Measurements from ENCODE around the gene RAPGEF3.

RAPGEF3 gene

GRCh38 chr12:47766502-47767215 is 8.0 kb upstream of the RAPGEF3 start:
- 58% methylated on average over 3 of the region's 5 CpGs for WGBS

GRCh38 chr12:47763481-47764346 is 5.0 kb upstream of the RAPGEF3 start:
- Histone ChIP-seq H3K27me3 (ENCODE audit: control insufficient read depth in 1 of 2, insufficient read depth in 1 of 2, low read length in 2 of 2) (no peaks in the 10 kb centered on the region), H4K91ac (ENCODE audit: low read length) (no peak overlapping the region), H2BK12ac (ENCODE audit: low read length in 2 of 2) (no peak overlapping the region), H2BK5ac (ENCODE audit: low read depth, low read length, poor library complexity, severe bottlenecking) (peak overlapping the region; percentile 74), H3K4ac (ENCODE audit: low read depth in 1 of 2, low read length in 2 of 2) (no peak overlapping the region), H3K23ac (ENCODE audit: low read length in 2 of 2) (no peak overlapping the region), H2BK120ac (ENCODE audit: low read depth, low read length) (no peak overlapping the region), H3K4me3 (ENCODE audit: insufficient read depth in 1 of 2, low read depth in 1 of 2, low read length in 2 of 2) (no peak overlapping the region), H3K36me3 (ENCODE audit: control insufficient read depth in 1 of 2, insufficient read depth in 2 of 2, low read depth in 1 of 2, low read length in 2 of 2) (no peaks in the 10 kb centered on the region), H3K27ac (ENCODE audit: low read length, poor library complexity, severe bottlenecking) (peak overlapping the region; percentile 93), H3K4me2 (ENCODE audit: low read length, poor library complexity, severe bottlenecking) (no peak overlapping the region), H3K4me1 (ENCODE audit: control insufficient read depth, insufficient read depth, low read depth, low read length) (peaks cover 50% of the 10 kb centered on the region), H3K14ac (ENCODE audit: low read length in 2 of 2) (peak overlapping the region in 1 of 2 experiments; percentile 11), H3K9me3 (ENCODE audit: control insufficient read depth, low read length) (no peaks in the 10 kb centered on the region), H4K8ac (ENCODE audit: low read length) (no peak overlapping the region), H3K9ac (ENCODE audit: low read length) (no peak overlapping the region), H2BK15ac (ENCODE audit: low read depth, poor library complexity, severe bottlenecking) (no peak overlapping the region), H3K18ac (ENCODE audit: low read depth in 1 of 2, low read length in 2 of 2) (peak overlapping the region in 1 of 2 experiments; percentile 46), H3K79me1 (replicated peaks; ENCODE audit: low read length, poor library complexity, severe bottlenecking) (no peaks in the 10 kb centered on the region), H2AFZ (ENCODE audit: low read depth, low read length) (no peak overlapping the region), H2AK5ac (ENCODE audit: low read length, severe bottlenecking) (peak overlapping the region; percentile 99)
- DNase-seq: no peak
- 94% methylated on average over 7 of the region's 8 CpGs for WGBS

More at GRCh38 chr12:47766502-47767215, 8.0 kb upstream of the RAPGEF3 start:
- H3K4me2 ChIP-seq (ENCODE audit: low read length, poor library complexity, severe bottlenecking): no peak overlapping the region
- no peak overlapping the region for H2BK15ac ChIP-seq (ENCODE audit: low read depth, poor library complexity, severe bottlenecking)
- no peaks in the 10 kb centered on the region for H3K79me1 ChIP-seq (replicated peaks; ENCODE audit: low read length, poor library complexity, severe bottlenecking)
- DNase-seq: no peak
- H3K4me3 ChIP-seq (ENCODE audit: insufficient read depth in 1 of 2, low read depth in 1 of 2, low read length in 2 of 2): no peak overlapping the region
- H3K14ac ChIP-seq (ENCODE audit: low read length in 2 of 2): peak overlapping the region in 1 of 2 experiments; percentile 5
- H3K23ac ChIP-seq (ENCODE audit: low read length in 2 of 2): no peak overlapping the region
- H3K9ac ChIP-seq (ENCODE audit: low read length): no peak overlapping the region
- H2BK12ac ChIP-seq (ENCODE audit: low read length in 2 of 2): no peak overlapping the region
- no peak overlapping the region for H3K18ac ChIP-seq (ENCODE audit: low read depth in 1 of 2, low read length in 2 of 2)
- H2BK120ac ChIP-seq (ENCODE audit: low read depth, low read length): no peak overlapping the region
- H4K8ac ChIP-seq (ENCODE audit: low read length): no peak overlapping the region
- H3K4ac ChIP-seq (ENCODE audit: low read depth in 1 of 2, low read length in 2 of 2): no peak overlapping the region
- peak overlapping the region; percentile 77 for H2AK5ac ChIP-seq (ENCODE audit: low read length, severe bottlenecking)
- no peak overlapping the region for H2AFZ ChIP-seq (ENCODE audit: low read depth, low read length)
- no peak overlapping the region for H3K27ac ChIP-seq (ENCODE audit: low read length, poor library complexity, severe bottlenecking)
- H3K4me1 ChIP-seq (ENCODE audit: control insufficient read depth, insufficient read depth, low read depth, low read length): peaks cover 46% of the 10 kb centered on the region
- H3K36me3 ChIP-seq (ENCODE audit: control insufficient read depth in 1 of 2, insufficient read depth in 2 of 2, low read depth in 1 of 2, low read length in 2 of 2): no peaks in the 10 kb centered on the region
- no peaks in the 10 kb centered on the region for H3K9me3 ChIP-seq (ENCODE audit: control insufficient read depth, low read length)
- no peak overlapping the region for H2BK5ac ChIP-seq (ENCODE audit: low read depth, low read length, poor library complexity, severe bottlenecking)
- H4K91ac ChIP-seq (ENCODE audit: low read length): no peak overlapping the region
- no peaks in the 10 kb centered on the region for H3K27me3 ChIP-seq (ENCODE audit: control insufficient read depth in 1 of 2, insufficient read depth in 1 of 2, low read length in 2 of 2)

- Histone ChIP-seq H3K79me1 (replicated peaks; ENCODE audit: low read length, poor library complexity, severe bottlenecking) (peaks cover 2% of the 10 kb centered on the region), H3K14ac (ENCODE audit: low read length in 2 of 2) (no peak overlapping the region), H3K4me2 (ENCODE audit: low read length, poor library complexity, severe bottlenecking) (no peak overlapping the region), H3K27me3 (ENCODE audit: control insufficient read depth in 1 of 2, insufficient read depth in 1 of 2, low read length in 2 of 2) (no peaks in the 10 kb centered on the region), H2BK12ac (ENCODE audit: low read length in 2 of 2) (no peak overlapping the region), H3K36me3 (ENCODE audit: control insufficient read depth in 1 of 2, insufficient read depth in 2 of 2, low read depth in 1 of 2, low read length in 2 of 2) (no peaks in the 10 kb centered on the region), H3K18ac (ENCODE audit: low read depth in 1 of 2, low read length in 2 of 2) (no peak overlapping the region), H2BK120ac (ENCODE audit: low read depth, low read length) (no peak overlapping the region), H2BK5ac (ENCODE audit: low read depth, low read length, poor library complexity, severe bottlenecking) (peak overlapping the region; percentile 74), H3K4me3 (ENCODE audit: insufficient read depth in 1 of 2, low read depth in 1 of 2, low read length in 2 of 2) (no peak overlapping the region), H3K27ac (ENCODE audit: low read length, poor library complexity, severe bottlenecking) (peak overlapping the region; percentile 93), H2AFZ (ENCODE audit: low read depth, low read length) (no peak overlapping the region), H3K23ac (ENCODE audit: low read length in 2 of 2) (no peak overlapping the region), H3K9me3 (ENCODE audit: control insufficient read depth, low read length) (no peaks in the 10 kb centered on the region), H2AK5ac (ENCODE audit: low read length, severe bottlenecking) (peak overlapping the region; percentile 97), H4K8ac (ENCODE audit: low read length) (no peak overlapping the region), H3K4me1 (ENCODE audit: control insufficient read depth, insufficient read depth, low read depth, low read length) (peaks cover 51% of the 10 kb centered on the region), H3K4ac (ENCODE audit: low read depth in 1 of 2, low read length in 2 of 2) (no peak overlapping the region), H2BK15ac (ENCODE audit: low read depth, poor library complexity, severe bottlenecking) (no peak overlapping the region), H4K91ac (ENCODE audit: low read length) (no peak overlapping the region), H3K9ac (ENCODE audit: low read length) (no peak overlapping the region)
- no peak for DNase-seq
- 83% methylated on average over 3 of the region's 3 CpGs for WGBS
These were observed 4.3 kb upstream of the RAPGEF3 start for GRCh38 chr12:47762850-47763465.

GRCh38 chr12:47758584-47758833 is 171 bp downstream of the RAPGEF3 start:
- Histone ChIP-seq H3K4me1 (ENCODE audit: control insufficient read depth, insufficient read depth, low read depth, low read length) (peaks cover 53% of the 10 kb centered on the region), H2BK12ac (ENCODE audit: low read length in 2 of 2) (peak overlapping the region; percentile 18 to 65), H3K4me2 (ENCODE audit: low read length, poor library complexity, severe bottlenecking) (peak overlapping the region; percentile 92), H2AFZ (ENCODE audit: low read depth, low read length) (no peak overlapping the region), H3K9me3 (ENCODE audit: control insufficient read depth, low read length) (no peaks in the 10 kb centered on the region), H3K4ac (ENCODE audit: low read depth in 1 of 2, low read length in 2 of 2) (peak overlapping the region; percentile 25 to 32), H2AK5ac (ENCODE audit: low read length, severe bottlenecking) (peak overlapping the region; percentile 37), H3K4me3 (ENCODE audit: insufficient read depth in 1 of 2, low read depth in 1 of 2, low read length in 2 of 2) (peak overlapping the region; percentile 63 to 85), H2BK120ac (ENCODE audit: low read depth, low read length) (no peak overlapping the region), H2BK5ac (ENCODE audit: low read depth, low read length, poor library complexity, severe bottlenecking) (peak overlapping the region; percentile 61), H4K8ac (ENCODE audit: low read length) (peak overlapping the region; percentile 78), H3K9ac (ENCODE audit: low read length) (peak overlapping the region; percentile 90), H3K23ac (ENCODE audit: low read length in 2 of 2) (no peak overlapping the region), H3K14ac (ENCODE audit: low read length in 2 of 2) (no peak overlapping the region), H3K27me3 (ENCODE audit: control insufficient read depth in 1 of 2, insufficient read depth in 1 of 2, low read length in 2 of 2) (no peaks in the 10 kb centered on the region), H2BK15ac (ENCODE audit: low read depth, poor library complexity, severe bottlenecking) (peak overlapping the region; percentile 95), H3K27ac (ENCODE audit: low read length, poor library complexity, severe bottlenecking) (peak overlapping the region; percentile 74), H3K18ac (ENCODE audit: low read depth in 1 of 2, low read length in 2 of 2) (peak overlapping the region; percentile 52 to 67), H4K91ac (ENCODE audit: low read length) (peak overlapping the region; percentile 81), H3K79me1 (replicated peaks; ENCODE audit: low read length, poor library complexity, severe bottlenecking) (peaks cover 14% of the 10 kb centered on the region), H3K36me3 (ENCODE audit: control insufficient read depth in 1 of 2, insufficient read depth in 2 of 2, low read depth in 1 of 2, low read length in 2 of 2) (peaks cover 0 to 15% of the 10 kb centered on the region in 2 experiments)
- DNase-seq: no peak
- 21% methylated on average over 4 of the region's 10 CpGs for WGBS

Data from mesenchymal stem cell (in vitro differentiated cells and primary cell).